Adipose tissue (tissue), 3 donors: ENCODE measurements around the gene ATP1A1. TPM values are rescaled to one million over a fixed set of nuclear protein-coding genes. Genes with fewer than 3 reads are reported as not detected.

Experiments used
- H3K27ac ChIP-seq: one replicate; pipeline ENCODE4 v1.5.1; 2013; ENCODE audit warnings: low read depth, low read length
- WGBS, 3 donors: extraction: QIAGEN DNeasy Blood & Tissue Kit; methylation state at CpG; one replicate each; pipeline ENCODE4 v1.1.7; 2013; 5-methylcytosine and 5-hydroxymethylcytosine counted together
- polyA plus RNA-seq, 3 donors: library from polyadenylated mRNA; stranded (reverse); fragments of 200-250 nt; gene quantifications; one replicate each; pipeline ENCODE4 v1.2.3, GENCODE V29; 2013
- donor health status: healthy with polysubstance abuse.
- donor health status: Bipolar disorder and iron deficiency.
- donor health status: healthy.

The ATP1A1 gene
- polyA plus RNA-seq, 3 donors: 90.4 to 328 (median 159) TPM

- 89 to 93% (median 93%) methylated on average over 1 of the region's 1 CpG for WGBS, 3 donors
- no peak overlapping the region for H3K27ac ChIP-seq
These were observed 72.5 kb downstream of the ATP1A1 start for GRCh38 chr1:116445534-116445933.

DNA sequence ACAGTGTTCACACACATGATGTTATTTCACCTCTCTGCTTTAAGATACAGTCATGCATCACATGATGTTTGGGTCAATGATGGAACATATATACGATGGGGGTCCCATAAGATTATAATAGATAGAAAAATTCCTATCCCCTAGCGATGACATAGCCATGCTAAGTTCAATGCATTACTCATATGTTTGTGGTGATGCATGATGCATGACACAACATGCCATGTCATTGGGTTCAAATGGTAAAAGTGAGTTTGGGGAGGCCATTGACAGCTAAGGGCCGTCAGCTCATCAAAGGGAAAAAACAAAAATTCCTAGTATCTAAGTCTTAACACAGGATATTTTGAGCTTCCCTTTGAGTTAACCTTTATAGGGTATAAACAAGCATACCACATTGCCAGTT lies 73.6 kb downstream of the ATP1A1 start:
- WGBS, 3 donors: 95 to 98% (median 97%) methylated on average over 3 of the region's 3 CpGs
- no peak overlapping the region for H3K27ac ChIP-seq

DNA sequence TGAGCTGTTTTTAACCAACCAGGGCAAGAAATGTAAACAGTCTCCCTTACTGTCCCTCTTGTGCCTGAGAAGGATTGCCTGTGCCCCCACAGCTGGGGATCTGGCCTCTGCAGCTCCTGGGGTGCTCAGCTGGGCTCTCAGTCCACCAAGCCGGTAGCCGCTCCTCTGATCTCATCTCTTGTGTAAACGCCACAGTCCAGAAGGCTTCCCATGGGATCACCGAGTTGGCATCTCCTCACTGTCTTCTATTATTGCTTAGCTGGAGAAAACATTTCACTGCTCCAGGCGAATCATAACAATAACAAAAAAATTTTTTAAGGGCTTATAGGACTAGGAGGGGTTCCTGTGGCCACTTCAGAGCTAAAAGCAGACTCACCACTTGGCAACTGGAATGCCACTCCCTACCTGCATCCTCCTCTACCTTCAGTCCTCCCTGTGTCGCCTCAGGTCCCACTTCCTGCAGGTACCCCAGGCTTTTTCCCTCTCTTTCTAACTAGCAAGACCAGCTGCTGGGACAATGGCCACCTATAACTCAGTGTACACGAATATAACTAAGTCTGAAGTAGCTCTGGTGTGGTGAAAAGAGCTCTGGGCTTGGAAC lies 75.8 kb downstream of the ATP1A1 start:
- WGBS, 3 donors: 56 to 67% (median 61%) methylated on average over 7 of the region's 7 CpGs
- no peak overlapping the region for H3K27ac ChIP-seq

- no peak overlapping the region for H3K27ac ChIP-seq
These were observed 76.5 kb downstream of the ATP1A1 start for GRCh38 chr1:116449578-116449977.

GRCh38 chr1:116451702-116452101 lies 78.7 kb downstream of the ATP1A1 start:
- no peak overlapping the region for H3K27ac ChIP-seq

GRCh38 chr1:116453481-116453880 lies 80.4 kb downstream of the ATP1A1 start:
- 73 to 88% (median 81%) methylated on average over 2 of the region's 2 CpGs for WGBS, 3 donors
- H3K27ac ChIP-seq: no peak overlapping the region

DNA sequence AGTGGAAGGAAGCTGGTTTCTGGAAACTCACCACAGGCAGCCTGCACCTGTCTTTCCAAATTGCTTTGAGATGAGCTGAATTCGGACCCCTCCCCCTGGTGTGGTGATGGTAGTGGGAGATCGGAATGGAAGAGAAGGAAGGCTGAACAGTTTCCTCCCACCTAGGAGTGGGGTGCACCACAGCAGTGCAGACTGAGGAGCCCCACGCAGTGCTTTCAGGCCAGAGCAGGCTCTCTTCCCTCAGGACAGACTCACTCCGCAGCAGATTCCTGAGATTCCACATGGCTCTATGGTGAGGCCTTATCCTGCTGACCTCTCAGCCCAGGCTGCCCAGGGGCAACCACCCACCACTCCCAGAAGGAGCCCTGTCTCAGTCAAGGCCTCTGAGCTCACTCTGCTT lies 80.9 kb downstream of the ATP1A1 start:
- 84 to 90% (median 86%) methylated on average over 4 of the region's 4 CpGs for WGBS, 3 donors
- H3K27ac ChIP-seq: no peak overlapping the region

Other genes starting within 250 kb of the ATP1A1 start
- 10 to 100 TPM in 2 of 3 donors, 1 to 10 TPM in 1; 5.6 to 24.0 (median 19.0) TPM for gene CD58, start 197.8 kb downstream of the ATP1A1 start, polyA plus RNA-seq